Measurements from ENCODE around the gene ANAPC2.

ANAPC2 gene

GRCh38 chr9:137140151-137141012 is 48.0 kb downstream of the ANAPC2 start:
- no peak overlapping the region for H3K4me3 ChIP-seq
- H3K4me1 ChIP-seq: peaks cover 0 to 9% (median 5%) of the 10 kb centered on the region in 4 donors
- DNase-seq: no peak
- H3K9me3 ChIP-seq: no peaks in the 10 kb centered on the region
- H3K27ac ChIP-seq: no peak overlapping the region
- peaks cover 0 to 94% of the 10 kb centered on the region in 2 donors for H3K27me3 ChIP-seq
- TF ChIP-seq CTCF (IDR thresholded peaks at IDR 0.05): no peak
- intact Hi-C loops (cut with DNase I; ENCODE audit: low total_unique reads): no loop called here
- H3K36me3 ChIP-seq: no peaks in the 10 kb centered on the region

GRCh38 chr9:137139468-137140150 is 48.8 kb downstream of the ANAPC2 start:
- intact Hi-C loops (cut with DNase I; ENCODE audit: low total_unique reads): no loop called here
- Histone ChIP-seq H3K27me3 (peaks cover 0 to 99% of the 10 kb centered on the region in 2 donors), H3K4me1 (peaks cover 0 to 9% (median 5%) of the 10 kb centered on the region in 4 donors), H3K9me3 (no peaks in the 10 kb centered on the region), H3K36me3 (no peaks in the 10 kb centered on the region), H3K27ac (no peak overlapping the region), H3K4me3 (no peak overlapping the region)
- no peak for DNase-seq
- no peak for TF ChIP-seq CTCF (IDR thresholded peaks at IDR 0.05)

- Histone ChIP-seq H3K36me3 (no peaks in the 10 kb centered on the region), H3K4me3 (no peak within 1 kb of the TSS), H3K4me1 (peaks cover 0 to 9% (median 5%) of the 10 kb centered on the region in 4 donors), H3K27me3 (peaks cover 0 to 96% of the 10 kb centered on the region in 2 donors), H3K27ac (no peak within 1 kb of the TSS), H3K9me3 (no peaks in the 10 kb centered on the region)
- intact Hi-C loops (cut with DNase I; ENCODE audit: low total_unique reads): no loop called here
- no peak for TF ChIP-seq CTCF (IDR thresholded peaks at IDR 0.05)
- no peak for DNase-seq
Observed at GRCh38 chr9:137138722-137139467, 49.5 kb downstream of the ANAPC2 start, which contains the start of gene GRIN1. Gene GRIN1 (plus strand): TSS chr9:137139154. CDS start chr9:137139487, 333 bp downstream.

- Histone ChIP-seq H3K9me3 (no peaks in the 10 kb centered on the region), H3K4me1 (peaks cover 0 to 9% (median 5%) of the 10 kb centered on the region in 4 donors), H3K27me3 (peaks cover 0 to 93% of the 10 kb centered on the region in 2 donors), H3K36me3 (no peaks in the 10 kb centered on the region), H3K27ac (no peak overlapping the region), H3K4me3 (no peak overlapping the region)
- intact Hi-C loops (cut with DNase I; ENCODE audit: low total_unique reads): no loop called here
- TF ChIP-seq CTCF (IDR thresholded peaks at IDR 0.05): no peak
- no peak for DNase-seq
Observed at GRCh38 chr9:137138058-137138721, 50.2 kb downstream of the ANAPC2 start.
